Brain microvascular endothelial cell (primary cell): ENCODE results near the gene DPP10.

Source experiments
- DNase-seq: peaks from one replicate; pipeline ENCODE4 v3.0.0-alpha.2; 2020
- H3K27ac ChIP-seq: fragments of 250-450 bp; sonication (Bioruptor Pico); 2 replicates; pipeline ENCODE4 v1.5.1; 2020; ENCODE audit warnings: mild to moderate bottlenecking, moderate library complexity
- H3K27me3 ChIP-seq: fragments of 250-450 bp; sonication (Bioruptor Pico); replicated peaks from 2 replicates; pipeline ENCODE4 v1.5.1; 2020; ENCODE audit warnings: mild to moderate bottlenecking
- H3K36me3 ChIP-seq: fragments of 250-450 bp; sonication (Bioruptor Pico); replicated peaks from 2 replicates; pipeline ENCODE4 v1.5.1; 2020; ENCODE audit warnings: mild to moderate bottlenecking
- H3K4me3 ChIP-seq: 2 replicates; pipeline ENCODE4 v1.5.1; 2011; ENCODE audit warnings: low read depth, mild to moderate bottlenecking, control low read depth, low read length, moderate library complexity
- in situ Hi-C: cut with HindIII; loops from 2 replicates; pipeline ENCODE4 v1.10.0; 2017; ENCODE audit warnings: low sequenced_read_pairs, low pct_ligation_motif_present
- TF ChIP-seq, protein P1 (sequence below): IDR thresholded peaks from 2 replicates; pipeline ENCODE4 v1.5.1; 2011; ENCODE audit warnings: low read depth, mild to moderate bottlenecking, moderate library complexity, low read length, control low read depth, inconsistent platforms; ENCODE audit errors: missing control alignments

Gene DPP10

DNA sequence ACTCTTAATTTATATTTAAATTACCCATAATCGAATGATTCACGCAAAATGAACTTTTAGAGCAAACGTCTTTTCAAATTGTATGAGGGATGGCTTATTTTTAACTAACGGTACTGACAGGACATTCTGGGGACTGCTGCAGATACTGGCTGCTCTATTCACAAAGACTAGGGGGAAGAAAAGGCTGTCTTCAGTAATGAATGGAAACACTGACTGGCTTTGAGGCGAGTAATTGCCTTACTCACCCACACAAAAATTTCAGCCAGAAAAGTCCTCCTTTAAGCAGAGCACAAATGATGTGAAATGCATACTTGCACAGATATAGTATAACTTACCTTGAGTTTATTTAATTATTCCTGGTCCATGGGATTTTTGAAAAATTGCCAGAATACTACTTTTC is 852.6 kb downstream of the DPP10 start:
- H3K27ac ChIP-seq: no peak overlapping the region
- no peaks in the 10 kb centered on the region for H3K27me3 ChIP-seq
- no peaks in the 10 kb centered on the region for H3K36me3 ChIP-seq
- TF ChIP-seq, protein P1, sequence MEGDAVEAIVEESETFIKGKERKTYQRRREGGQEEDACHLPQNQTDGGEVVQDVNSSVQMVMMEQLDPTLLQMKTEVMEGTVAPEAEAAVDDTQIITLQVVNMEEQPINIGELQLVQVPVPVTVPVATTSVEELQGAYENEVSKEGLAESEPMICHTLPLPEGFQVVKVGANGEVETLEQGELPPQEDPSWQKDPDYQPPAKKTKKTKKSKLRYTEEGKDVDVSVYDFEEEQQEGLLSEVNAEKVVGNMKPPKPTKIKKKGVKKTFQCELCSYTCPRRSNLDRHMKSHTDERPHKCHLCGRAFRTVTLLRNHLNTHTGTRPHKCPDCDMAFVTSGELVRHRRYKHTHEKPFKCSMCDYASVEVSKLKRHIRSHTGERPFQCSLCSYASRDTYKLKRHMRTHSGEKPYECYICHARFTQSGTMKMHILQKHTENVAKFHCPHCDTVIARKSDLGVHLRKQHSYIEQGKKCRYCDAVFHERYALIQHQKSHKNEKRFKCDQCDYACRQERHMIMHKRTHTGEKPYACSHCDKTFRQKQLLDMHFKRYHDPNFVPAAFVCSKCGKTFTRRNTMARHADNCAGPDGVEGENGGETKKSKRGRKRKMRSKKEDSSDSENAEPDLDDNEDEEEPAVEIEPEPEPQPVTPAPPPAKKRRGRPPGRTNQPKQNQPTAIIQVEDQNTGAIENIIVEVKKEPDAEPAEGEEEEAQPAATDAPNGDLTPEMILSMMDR: no peak
- DNase-seq: no peak
- in situ Hi-C loops: no loop called here
- no peak overlapping the region for H3K4me3 ChIP-seq

DNA sequence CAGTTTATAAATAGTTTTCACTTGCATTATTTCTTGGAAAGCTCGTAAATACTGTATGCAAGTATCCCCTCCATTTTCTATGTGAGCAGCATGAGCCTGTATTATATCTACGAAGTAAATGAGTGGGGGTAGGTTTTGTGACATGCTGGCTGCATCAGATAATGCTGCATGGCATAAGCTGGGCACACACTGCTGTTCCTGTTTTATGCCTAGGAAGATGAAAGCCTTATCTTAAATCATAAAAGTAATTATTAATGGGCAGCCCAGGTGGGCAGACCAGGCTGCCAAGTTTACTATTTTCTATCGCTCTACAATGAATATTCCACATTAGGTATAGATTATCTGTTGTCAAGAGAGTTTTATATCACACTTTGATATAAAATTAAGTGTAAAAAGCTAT is 854.6 kb downstream of the DPP10 start:
- TF ChIP-seq, protein P1: no peak
- H3K36me3 ChIP-seq: no peaks in the 10 kb centered on the region
- no peak overlapping the region for H3K4me3 ChIP-seq
- no peaks in the 10 kb centered on the region for H3K27me3 ChIP-seq
- H3K27ac ChIP-seq: no peak overlapping the region
- no peak for DNase-seq
- in situ Hi-C loops: no loop called here

DNA sequence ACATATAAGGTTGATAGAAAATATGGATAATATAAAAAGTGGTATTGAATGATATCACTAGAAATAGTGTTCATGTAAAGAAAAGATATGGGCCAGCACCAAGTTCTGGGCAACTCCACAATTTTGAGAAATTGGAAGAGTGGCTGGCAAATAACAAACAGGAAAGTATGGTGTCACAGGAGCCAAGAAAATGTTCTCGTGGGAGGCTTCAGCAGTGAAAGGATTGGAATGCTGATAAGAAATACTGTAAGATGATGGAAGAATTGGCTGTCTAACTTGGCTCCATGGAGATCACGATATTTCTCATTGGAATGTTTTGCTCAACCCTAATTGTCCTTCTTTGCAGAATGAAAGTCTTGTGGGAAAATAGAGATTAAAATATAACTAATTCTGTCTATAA is 856.8 kb downstream of the DPP10 start:
- in situ Hi-C loops: no loop called here
- Histone ChIP-seq H3K4me3 (no peak overlapping the region), H3K36me3 (no peaks in the 10 kb centered on the region), H3K27ac (no peak overlapping the region), H3K27me3 (no peaks in the 10 kb centered on the region)
- TF ChIP-seq, protein P1: no peak
- no peak for DNase-seq

DNA sequence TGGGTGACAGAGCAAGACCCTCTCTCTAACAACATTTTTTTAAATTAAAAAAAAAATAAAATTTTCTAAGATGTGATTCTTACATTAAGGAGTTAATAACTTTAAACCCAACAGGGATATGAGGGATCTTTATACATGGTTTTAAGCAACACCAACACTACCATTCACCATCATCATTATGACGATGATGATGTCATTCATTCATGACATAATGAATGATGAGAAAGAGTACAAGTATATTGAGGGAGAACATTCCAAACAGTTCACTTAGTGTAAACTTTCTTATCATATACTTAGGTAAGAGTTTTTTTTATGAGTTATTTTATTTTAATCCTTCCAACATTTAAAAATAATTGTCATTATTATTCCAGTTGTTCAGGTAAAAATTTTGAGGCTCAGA is 863.3 kb downstream of the DPP10 start:
- H3K4me3 ChIP-seq: no peak overlapping the region
- TF ChIP-seq, protein P1: no peak
- in situ Hi-C loops: no loop called here
- no peaks in the 10 kb centered on the region for H3K36me3 ChIP-seq
- no peak overlapping the region for H3K27ac ChIP-seq
- H3K27me3 ChIP-seq: no peaks in the 10 kb centered on the region
- DNase-seq: no peak

DNA sequence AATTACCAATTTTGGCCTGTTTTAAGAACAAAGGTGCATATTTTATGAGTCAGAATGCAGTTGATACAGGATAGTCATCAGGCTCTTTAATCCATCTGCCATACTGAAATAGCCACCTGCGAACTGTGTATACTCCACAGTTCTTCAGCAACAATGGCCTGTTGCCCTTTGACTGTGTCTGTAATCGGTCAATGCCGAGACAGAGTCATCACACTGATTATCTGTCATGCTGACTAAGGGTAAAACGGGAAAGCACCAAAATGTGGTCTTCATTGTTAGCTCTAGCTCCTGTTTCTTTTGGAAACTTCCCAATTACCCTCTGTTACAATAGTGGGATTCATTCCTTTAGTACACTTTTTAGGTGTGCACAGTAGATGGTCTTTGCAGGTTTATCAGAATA is 871.7 kb downstream of the DPP10 start:
- no peak for DNase-seq
- in situ Hi-C loops: no loop called here
- H3K36me3 ChIP-seq: no peaks in the 10 kb centered on the region
- H3K4me3 ChIP-seq: no peak overlapping the region
- H3K27ac ChIP-seq: no peak overlapping the region
- no peaks in the 10 kb centered on the region for H3K27me3 ChIP-seq
- TF ChIP-seq, protein P1: no peak

DNA sequence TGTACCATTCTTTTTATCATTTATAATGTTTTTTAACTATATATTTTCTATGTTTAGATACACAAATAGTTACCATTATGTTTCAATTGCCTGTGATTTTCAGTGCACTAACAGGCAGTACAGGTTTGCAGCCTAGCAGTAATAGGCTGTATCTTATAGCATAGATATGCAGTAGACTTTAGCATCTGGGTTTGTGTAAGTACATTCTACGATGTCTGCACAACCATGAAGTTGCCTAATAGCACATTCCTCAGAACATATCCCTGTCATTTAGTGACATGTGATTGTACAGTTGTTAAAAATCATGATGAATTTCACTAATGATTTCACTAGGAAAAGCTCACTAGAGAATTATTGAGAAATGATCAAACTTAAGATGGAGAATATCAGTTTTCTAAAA is 884.6 kb downstream of the DPP10 start:
- Histone ChIP-seq H3K4me3 (no peak overlapping the region), H3K36me3 (no peaks in the 10 kb centered on the region), H3K27me3 (no peaks in the 10 kb centered on the region), H3K27ac (no peak overlapping the region)
- in situ Hi-C loops: no loop called here
- DNase-seq: no peak
- TF ChIP-seq, protein P1: no peak
